Panc1 (cell line): ENCODE data around the gene NR1H4. TPM values are rescaled to one million over a fixed set of nuclear protein-coding genes. Genes with fewer than 3 reads are reported as not detected.

ENCODE experiments used
- ATAC-seq: fragments of 200-7000 bp; cut with Tn5 transposase; 2 replicates; pipeline ENCODE4 v1.9.1; 2020; ENCODE audit warnings: mild to moderate bottlenecking, moderate library complexity
- BruUV-seq: library from RNA; stranded (reverse); fragments of 400-500 nt; replicated peaks from 2 replicates; lab custom pipeline; 2021; lab: Mats Ljungman, UMichigan
- CTCF ChIA-PET: fragments of 300-600 bp; sonication (Branson Sonifier 250); formaldehyde crosslinking; loops from one replicate; lab custom pipeline; 2022; ENCODE audit warnings: antibody characterized with exemption; lab: Charles Lee
- POLR2A ChIA-PET: fragments of 300-600 bp; sonication (Branson Sonifier 250); formaldehyde crosslinking; loops from one replicate; lab custom pipeline; 2022; ENCODE audit warnings: antibody characterized with exemption; lab: Charles Lee
- DNase-seq: peaks from one replicate; pipeline ENCODE4 v3.0.0-alpha.2; 2010; ENCODE audit warnings: low read depth, low spot score
- H3K27ac ChIP-seq: 2 replicates; pipeline ENCODE4 v1.5.1; 2011; ENCODE audit warnings: mild to moderate bottlenecking, low read length, inconsistent platforms
- H3K27me3 ChIP-seq: fragments of 200-500 bp; sonication (Bioruptor generic); 2 replicates; pipeline ENCODE4 v1.6.0; 2014; ENCODE audit warnings: low read length, inconsistent platforms; ENCODE audit not compliant: control insufficient read depth, insufficient read depth
- H3K36me3 ChIP-seq: fragments of 200-500 bp; sonication (Bioruptor generic); 2 replicates; pipeline ENCODE4 v1.5.1; 2014; ENCODE audit warnings: inconsistent platforms, mild to moderate bottlenecking, low read length, moderate library complexity; ENCODE audit not compliant: control insufficient read depth, insufficient read depth
- H3K4me1 ChIP-seq: 2 replicates; pipeline ENCODE4 v1.5.1; 2011; ENCODE audit warnings: inconsistent platforms, mild to moderate bottlenecking, low read length, moderate library complexity; ENCODE audit not compliant: control insufficient read depth, insufficient read depth
- H3K4me3 ChIP-seq, 2 experiments: 2 replicates each; pipeline ENCODE4 v1.5.1; 2011 to 2012; ENCODE audit warnings: low read depth in 2 of 2, low read length in 2 of 2, mild to moderate bottlenecking in 2 of 2, inconsistent platforms in 1 of 2, moderate library complexity in 1 of 2
- H3K9me3 ChIP-seq: fragments of 200-500 bp; sonication (Bioruptor generic); 2 replicates; pipeline ENCODE4 v1.5.1; 2014; ENCODE audit warnings: low read depth, mild to moderate bottlenecking, inconsistent platforms, low read length, moderate library complexity; ENCODE audit not compliant: control insufficient read depth, insufficient read depth
- CTCF ChIP-seq: fragments of 450-650 bp; IDR thresholded peaks from 2 replicates; pipeline ENCODE4 v1.5.1; 2017; ENCODE audit warnings: mild to moderate bottlenecking
- POLR2AphosphoS5 ChIP-seq: IDR thresholded peaks from 2 replicates; pipeline ENCODE4 v1.6.1; 2012; ENCODE audit warnings: mild to moderate bottlenecking, low read depth, low read length, moderate library complexity
- REST ChIP-seq, 2 experiments: IDR thresholded peaks; 2 replicates each; pipeline ENCODE4 v1.6.1; 2011 to 2012; ENCODE audit warnings: low read depth in 2 of 2, control low read depth in 1 of 2, low read length in 1 of 2, mild to moderate bottlenecking in 1 of 2, moderate library complexity in 1 of 2; ENCODE audit not compliant: insufficient read depth in 1 of 2
- SIN3A ChIP-seq: IDR thresholded peaks from 2 replicates; pipeline ENCODE4 v1.6.1; 2012; ENCODE audit warnings: low read depth, mild to moderate bottlenecking, low read length, moderate library complexity, borderline replicate concordance; ENCODE audit not compliant: insufficient read depth
- TCF7L2 ChIP-seq: IDR thresholded peaks from 2 replicates; pipeline ENCODE4 v1.6.1; 2011; ENCODE audit warnings: mild to moderate bottlenecking, low read depth, low read length, inconsistent platforms
- in situ Hi-C: cut with HindIII; loops from 2 replicates; pipeline ENCODE4 v1.10.0; 2016; ENCODE audit warnings: low sequenced_read_pairs, low pct_unique_long_range_greater_than_20kb
- intact Hi-C: fragments of 100-400 bp; cut with micrococcal nuclease; formaldehyde crosslinking; loops from one replicate; pipeline ENCODE4 v1.10.0; 2022; ENCODE audit not compliant: unreplicated experiment
- total RNA-seq: library from RNA; stranded (reverse); gene quantifications from one replicate; pipeline ENCODE4 v1.2.1, GENCODE V29; 2021; ENCODE audit not compliant: unreplicated experiment

NR1H4 gene
- total RNA-seq, 1 experiment from 2014 or later, result not detected

GRCh38 chr12:100512692-100513091 lies 39.0 kb downstream of the NR1H4 start:
- Histone ChIP-seq H3K9me3 (no peaks in the 10 kb centered on the region), H3K27ac (no peak overlapping the region), H3K27me3 (no peaks in the 10 kb centered on the region), H3K36me3 (no peaks in the 10 kb centered on the region), H3K4me1 (no peaks in the 10 kb centered on the region), H3K4me3 (no peak overlapping the region)
- in situ Hi-C loops, result no loop called here
- TF ChIP-seq POLR2AphosphoS5 (no peak), SIN3A (no peak), REST (IDR thresholded peaks at IDR 0.05; ENCODE audit: insufficient read depth in 1 of 2, low read depth in 2 of 2, low read length in 1 of 2) (no peak), CTCF (no peak), TCF7L2 (no peak)
- CTCF ChIA-PET, result no interaction called here
- POLR2A ChIA-PET, result no interaction called here
- intact Hi-C loops, result no loop called here
- no peak for ATAC-seq
- BruUV-seq, result no TSS peak
- DNase-seq, result no peak

- no peak for ATAC-seq
- in situ Hi-C loops, result no loop called here
- POLR2A ChIA-PET, result no interaction called here
Measured at GRCh38 chr12:100515968-100516367, 42.3 kb downstream of the NR1H4 start.

More at GRCh38 chr12:100515968-100516367, 42.3 kb downstream of the NR1H4 start:
- H3K27ac ChIP-seq, result no peak overlapping the region
- H3K4me1 ChIP-seq, result no peaks in the 10 kb centered on the region
- no peaks in the 10 kb centered on the region for H3K27me3 ChIP-seq
- H3K9me3 ChIP-seq, result no peaks in the 10 kb centered on the region
- intact Hi-C loops, result no loop called here
- H3K36me3 ChIP-seq, result no peaks in the 10 kb centered on the region
- TF ChIP-seq REST (IDR thresholded peaks at IDR 0.05; ENCODE audit: insufficient read depth in 1 of 2, low read depth in 2 of 2, low read length in 1 of 2) (no peak), POLR2AphosphoS5 (no peak), SIN3A (no peak), CTCF (no peak), TCF7L2 (no peak)
- CTCF ChIA-PET, result interaction anchor here (0.7 kb wide), 2 partner anchors 42 to 659 kb away, joined by 4 to 5 read pairs; no protein-coding TSS in a partner anchor
- no TSS peak for BruUV-seq
- H3K4me3 ChIP-seq, result no peak overlapping the region
- no peak for DNase-seq
